Anterior cingulate cortex (tissue), 58 donors: ENCODE results near the gene ZMYM5.
"Not testable (repeated sequence)": the region's sequence is repeated elsewhere in the genome, so short reads cannot be mapped to it uniquely, and the experiment has no call there.

ENCODE experiments used
- DNase-seq, 58 donors: peaks; one replicate each; lab custom pipeline; 2025; lab: John Stamatoyannopoulos, UW

The ZMYM5 gene

DNA sequence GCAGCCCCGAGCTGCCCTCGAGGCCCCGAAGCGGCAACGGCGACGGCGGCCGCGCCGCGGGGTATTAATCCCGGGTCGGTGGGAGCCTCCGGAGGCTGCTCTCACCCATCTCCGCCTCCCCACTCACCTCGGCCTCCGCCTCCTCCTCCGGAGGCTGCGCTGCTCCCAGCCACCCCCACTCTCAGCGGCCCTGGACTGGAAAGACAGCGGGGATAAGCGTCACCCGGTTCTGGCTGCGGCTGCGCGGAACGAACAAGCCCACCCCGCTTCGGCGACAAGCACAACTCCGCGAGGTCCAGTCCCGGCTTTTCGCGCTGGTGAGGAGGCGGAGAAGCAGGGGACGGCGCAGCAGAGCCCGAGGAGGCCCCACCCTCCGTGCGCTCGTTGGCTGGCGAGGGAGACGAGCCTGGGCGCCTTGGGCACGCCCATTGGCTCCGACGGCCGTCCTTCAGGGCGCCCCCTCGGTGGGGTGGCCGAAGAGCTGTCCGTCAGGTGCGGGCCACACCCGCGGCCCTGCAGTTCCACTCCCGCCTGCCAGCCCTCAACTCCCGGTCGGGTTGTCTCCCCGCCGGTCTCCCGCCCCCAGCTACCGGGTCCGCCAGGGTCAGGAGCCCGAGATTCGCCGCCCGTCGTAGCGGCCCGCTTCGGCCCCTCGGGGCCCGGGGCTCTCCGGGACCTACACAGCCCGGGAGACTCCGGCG lies at the start of gene ZMYM5:
TSS of gene ZMYM5 (minus strand) at position 327 of the 701 bp plus-strand sequence. CDS start 11,469 bp downstream, outside the sequence.
- DNase-seq = peak; percentile 80 to 100 (median 99)

DNA sequence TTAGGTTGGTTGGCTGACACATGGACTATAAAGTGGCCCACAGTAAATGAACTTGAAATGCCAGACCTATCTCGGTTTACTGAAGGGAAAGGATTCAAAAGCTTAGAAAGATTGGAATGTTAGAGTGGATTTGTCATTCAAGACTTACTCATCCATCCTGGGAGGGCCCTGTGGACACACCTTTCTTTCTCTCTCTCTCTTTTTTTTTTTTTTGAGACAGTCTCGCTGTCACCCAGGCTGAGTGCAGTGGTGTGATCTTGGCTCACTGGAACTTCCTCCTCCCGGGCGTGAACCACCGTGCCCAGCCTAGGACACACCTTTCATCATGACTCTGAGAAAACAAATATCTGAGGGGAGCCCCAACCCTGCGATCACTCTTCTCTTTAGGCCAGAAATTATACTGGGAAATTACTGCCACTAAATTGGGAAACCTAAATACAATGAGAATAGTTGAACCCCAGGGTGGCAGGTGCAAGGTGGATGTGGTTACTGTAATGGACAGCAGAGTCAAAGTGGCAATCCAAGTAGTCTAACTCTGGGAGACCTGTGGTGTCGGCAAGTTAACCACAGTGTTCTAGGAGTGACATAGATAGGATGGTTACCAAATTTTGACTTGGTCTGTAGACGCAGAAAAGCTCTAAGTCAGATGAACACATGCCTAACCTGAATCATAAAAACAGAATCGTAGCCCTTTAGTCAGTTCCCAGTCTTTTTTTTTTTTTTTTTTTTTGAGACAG lies 47.1 kb upstream of the ZMYM5 start:
- DNase-seq = no peak

DNA sequence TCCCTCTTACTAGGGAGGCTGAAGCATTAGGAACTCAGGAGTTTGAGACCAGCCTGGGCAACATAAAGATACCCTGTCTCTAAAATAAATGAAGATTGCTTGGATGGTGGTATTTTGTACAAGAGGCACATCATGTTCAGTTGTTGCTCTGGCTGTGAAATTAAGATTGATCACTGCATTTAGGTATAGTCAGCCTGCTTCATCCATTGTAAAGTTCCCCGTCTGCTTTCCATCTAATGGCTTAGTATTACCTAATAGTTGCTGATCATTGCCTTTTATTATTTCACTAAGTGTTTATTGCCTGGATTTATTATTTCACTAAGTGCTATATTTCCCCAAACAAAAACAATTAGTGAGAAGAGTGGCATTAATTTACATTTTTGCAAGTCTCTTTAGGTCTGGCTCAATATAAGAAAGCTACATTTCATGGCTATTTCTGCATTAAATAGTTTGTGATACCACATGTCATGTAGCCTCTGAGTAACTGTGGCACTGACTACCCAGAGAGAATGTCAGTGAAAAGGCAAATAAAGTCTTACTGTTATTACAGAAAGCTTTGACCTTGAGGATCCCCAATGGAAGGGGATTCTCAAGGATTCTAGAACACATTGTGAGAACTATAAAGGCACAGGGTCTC lies 45.0 kb upstream of the ZMYM5 start:
- no peak for DNase-seq

DNA sequence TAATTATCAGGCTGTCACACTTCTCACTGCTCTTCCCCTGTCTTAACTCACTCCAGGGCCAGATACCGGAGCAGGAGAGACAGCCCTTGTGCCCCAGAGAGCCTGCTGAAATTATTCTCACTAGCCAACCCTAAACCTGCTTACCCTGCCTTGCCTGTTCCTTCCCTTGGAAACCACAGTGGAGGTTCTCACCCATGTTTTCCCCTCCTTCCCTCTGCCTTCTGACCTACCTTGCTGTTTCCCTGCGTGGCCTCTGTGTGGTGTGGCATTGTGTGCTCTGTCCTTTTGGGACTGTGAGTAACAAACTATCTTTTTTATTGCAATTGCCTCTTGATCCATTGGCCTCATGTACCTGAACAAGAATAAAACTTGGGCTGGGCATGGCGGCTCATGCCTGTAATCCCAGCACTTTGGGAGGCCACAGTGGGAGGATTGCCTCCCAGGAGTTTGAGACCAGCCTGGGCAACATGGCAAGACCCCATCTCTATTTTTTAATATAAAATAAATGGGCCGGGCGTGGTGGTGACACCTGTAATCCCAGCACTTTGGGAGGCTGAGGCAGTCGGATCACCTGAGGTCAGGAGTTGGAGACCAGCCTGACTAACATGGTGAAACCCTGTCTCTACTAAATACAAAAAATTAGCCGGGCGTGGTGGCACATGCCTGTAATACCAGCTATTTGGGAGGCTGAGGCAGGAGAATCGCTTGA lies 42.2 kb upstream of the ZMYM5 start:
- not testable (repeated sequence) for DNase-seq

DNA sequence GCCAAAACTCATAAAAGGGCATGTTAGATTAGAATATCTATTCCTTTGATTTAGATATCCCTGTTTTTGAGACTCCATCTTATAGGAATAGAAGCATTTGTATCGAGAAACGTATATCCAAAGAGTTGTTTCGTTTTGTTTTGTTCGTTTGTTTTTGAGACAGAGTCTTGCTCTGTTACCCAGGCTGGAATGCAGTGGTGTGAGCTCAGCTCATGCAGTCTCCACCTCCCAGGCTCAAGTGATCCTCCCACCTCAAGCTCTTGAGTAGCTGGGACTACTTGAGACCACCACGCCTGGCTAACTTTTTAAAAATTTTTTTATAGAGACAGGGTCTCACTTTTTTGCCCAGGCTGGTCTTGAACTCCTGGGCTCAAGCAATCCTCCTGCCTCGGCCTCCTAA lies 26.6 kb upstream of the ZMYM5 start:
- DNase-seq = no peak

DNA sequence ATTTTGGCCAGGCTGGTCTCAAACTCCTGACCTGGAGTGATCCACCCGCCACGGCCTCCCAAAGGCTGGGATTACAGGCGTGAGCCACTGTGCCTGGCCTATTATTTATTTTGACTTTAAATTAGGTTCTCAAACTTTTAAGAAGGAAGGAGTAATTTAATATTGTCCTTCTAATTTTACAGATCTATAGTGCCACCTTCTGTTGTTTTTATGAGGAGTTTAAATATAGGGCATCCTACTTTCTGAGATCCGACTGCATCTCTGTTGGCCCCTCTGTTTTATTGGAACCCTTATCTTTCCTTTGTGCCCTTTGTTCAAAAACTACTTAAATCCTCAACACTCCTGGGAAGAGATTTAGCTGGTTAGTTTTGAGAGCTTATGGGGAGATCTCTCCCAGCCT lies 25.4 kb upstream of the ZMYM5 start:
- no peak for DNase-seq

DNA sequence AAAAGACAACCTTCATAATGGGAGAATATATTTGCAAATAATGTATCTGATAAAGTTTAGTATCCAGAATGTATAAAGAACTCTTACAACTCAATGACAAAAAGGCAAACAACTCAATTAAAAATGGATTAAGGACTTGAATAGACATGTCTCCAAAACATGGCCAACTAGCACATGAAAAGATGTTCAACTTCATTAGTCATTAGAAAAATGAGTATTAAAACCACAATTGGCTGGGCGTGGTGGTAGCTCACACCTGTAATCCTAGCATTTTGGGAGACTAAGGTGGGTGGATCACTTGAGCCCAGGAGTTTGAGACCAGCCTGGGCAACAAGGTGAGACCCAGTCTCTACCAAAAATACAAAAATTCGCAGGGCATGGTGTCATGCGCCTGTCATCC lies 18.8 kb upstream of the ZMYM5 start:
- DNase-seq = no peak

DNA sequence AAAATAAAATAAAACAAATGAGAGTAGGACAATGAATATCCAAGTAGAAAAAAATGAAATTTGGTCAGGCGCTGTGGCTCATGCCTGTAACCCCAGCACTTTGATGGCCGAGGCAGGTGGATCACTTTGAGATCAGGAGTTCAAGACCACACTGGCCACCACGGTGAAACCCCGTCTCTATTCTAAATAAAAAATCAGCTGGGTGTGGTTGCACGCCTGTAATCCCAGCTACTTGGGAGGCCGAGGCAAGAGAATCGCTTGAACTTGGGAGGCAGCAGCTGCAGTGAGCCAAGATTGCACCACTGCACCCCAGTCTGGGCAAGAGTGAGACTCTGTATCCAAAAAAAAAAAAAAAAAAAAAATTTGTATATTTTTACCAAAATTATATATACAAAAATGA lies 18.2 kb upstream of the ZMYM5 start:
- DNase-seq = no peak

DNA sequence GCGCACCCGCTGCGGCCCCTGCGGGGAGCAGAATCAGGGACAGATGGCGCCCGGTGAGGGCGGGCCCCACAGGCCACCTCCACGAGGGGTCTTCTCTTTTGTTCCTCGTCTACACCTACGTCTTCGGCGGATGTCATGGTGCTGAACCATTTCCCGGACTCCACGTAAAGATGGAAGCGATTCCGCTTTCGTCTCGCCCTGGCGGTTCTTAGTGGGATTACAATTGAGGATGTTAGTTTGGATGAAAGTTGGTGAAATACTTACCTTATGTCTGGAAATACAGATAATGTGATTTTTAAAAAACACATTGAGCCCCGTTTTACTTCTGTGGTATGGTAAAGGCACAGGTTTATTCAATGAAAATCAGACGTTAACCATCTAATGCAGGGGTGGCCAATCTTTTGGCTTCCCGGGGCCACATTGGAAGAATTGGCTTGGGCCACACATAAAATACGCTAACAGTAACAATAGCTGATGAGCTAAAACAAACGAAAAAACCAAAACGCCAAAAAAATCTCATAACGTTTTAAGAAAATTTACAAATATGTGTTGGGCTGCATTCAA lies 1.4 kb upstream of the ZMYM5 start:
- peak in 37 of 58 donors; percentile 14 to 74 (median 52) for DNase-seq

DNA sequence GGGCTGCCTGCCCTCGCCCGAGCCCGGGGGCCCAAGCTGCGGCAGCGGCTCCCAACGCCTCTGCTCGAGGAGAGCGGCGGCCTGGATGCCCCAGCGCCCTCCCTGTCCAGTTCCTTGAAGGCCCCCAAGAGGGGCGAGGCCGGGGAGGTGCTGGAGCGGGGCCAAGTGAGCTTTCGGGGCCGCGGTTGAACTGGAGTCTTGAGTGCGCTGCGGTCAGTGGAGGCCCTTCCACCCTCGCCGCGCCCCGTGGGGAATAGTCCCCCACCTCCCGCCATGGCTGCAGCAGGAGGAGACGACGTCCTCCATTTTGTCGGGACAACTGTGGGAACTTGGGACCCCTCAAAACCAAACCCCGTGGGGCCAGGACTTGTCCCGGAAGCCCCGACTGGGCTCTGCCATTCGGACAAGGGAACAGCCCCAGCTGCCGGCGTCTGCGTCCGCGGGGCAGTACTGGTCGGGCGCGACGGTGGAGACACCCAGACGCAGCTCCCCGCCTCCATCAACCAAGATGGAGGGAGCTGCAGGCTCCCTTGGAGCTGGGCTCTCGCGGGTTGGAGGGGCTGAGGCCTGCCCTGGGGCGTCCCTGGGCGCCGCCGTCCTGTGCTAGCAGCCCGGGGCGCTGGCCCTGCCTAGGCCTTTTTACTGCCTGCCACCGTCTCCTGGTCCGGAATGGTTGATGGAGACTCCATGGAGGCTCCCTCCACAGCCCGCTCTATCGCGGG lies 736 bp upstream of the ZMYM5 start:
- DNase-seq = peak in 55 of 58 donors; percentile 38 to 93 (median 75)

DNA sequence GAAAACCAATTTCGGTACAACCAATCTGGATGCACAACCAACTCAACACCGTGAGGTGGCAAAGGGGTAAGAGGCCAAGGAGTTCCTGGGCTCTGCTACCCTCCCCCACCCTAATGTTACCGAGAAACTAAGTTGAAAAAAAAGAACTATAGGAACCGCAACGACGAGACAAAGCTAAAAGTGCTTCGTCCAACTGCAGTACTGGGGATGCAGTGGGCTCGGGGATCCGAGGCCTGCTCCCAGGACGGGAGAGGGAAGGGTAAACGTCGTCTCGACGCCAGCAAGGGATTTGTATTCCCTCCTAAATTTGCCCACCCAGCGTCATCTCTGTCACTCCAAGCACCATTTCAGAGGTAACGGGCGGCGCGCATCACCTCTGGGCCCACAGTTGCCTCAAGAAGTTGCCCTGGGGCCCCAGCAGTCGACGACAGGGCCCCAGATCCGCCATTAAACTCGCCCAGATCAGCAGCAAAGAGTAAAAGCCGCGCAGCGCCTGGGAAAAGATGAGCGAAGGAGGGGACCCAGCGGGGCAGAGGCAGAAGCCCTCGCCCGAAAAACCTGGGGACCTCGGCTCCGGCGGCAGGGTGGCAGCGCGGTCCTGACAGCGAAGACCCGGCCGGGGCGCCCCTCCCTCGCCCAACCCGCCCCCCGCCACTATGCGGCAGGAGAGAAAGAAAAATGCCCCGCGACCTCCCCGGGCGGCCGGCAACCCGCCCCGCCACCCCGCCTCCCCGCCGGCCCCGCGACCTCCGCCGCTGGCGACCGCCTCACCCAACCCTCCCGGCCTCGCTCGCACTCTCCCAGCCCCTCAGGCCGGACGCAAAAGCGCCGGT lies 752 bp downstream of the ZMYM5 start:
- peak in 43 of 58 donors; percentile 16 to 69 (median 51) for DNase-seq

DNA sequence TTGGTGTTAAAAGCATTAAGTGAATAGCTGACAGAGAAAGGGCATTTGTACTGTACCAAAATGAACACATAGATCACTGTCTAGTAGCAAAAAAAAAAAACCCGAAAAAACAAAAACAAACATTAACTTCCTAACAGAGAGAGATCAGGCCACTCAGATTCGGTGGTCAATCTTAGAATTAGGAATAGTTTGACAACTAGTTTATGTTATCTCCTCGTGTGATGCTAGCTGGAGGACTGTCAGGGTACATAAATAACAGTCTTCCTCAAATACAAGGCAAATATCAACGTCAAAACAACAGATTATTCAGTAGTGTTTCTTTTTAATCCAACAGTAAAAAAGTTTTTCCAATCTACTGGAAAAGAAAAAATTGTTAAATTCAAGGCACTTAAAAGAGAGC lies 1.7 kb downstream of the ZMYM5 start:
- no peak for DNase-seq

DNA sequence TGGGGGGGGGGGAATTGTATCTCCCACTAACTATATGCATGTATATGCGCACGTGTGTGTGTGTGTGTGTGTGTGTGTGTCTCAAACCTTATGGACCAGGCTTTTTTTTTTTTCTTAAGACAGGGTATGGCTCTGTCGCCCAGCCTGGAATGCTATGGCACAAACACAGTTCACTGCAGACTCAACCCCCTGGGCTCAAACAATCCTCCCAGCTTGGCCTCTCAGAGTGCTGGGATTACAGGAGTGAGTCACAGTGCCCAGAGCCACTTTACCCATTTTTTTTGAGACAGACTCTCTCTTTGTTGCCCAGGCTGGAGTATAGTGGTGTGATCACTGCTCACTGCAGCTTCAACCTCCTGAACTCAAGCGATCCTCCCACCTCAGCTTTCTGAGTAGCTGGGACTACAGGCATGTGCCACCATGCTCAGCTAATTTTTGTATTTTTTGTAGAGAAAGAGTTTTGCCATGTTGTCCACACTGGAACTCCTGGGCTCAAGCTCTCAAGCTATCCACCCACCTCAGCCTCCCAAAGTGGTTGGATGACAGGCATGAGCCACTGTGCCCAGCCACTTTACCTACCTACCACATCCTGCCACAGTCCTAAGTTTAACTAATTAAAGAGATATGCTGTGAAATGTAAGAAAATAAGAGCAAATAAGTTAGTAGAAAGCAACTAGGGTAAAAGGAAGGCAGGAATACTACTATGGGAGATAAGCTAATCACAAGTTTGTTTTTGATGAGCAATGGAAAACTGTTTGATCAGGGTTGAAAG lies 2.4 kb downstream of the ZMYM5 start:
- peak in 6 of 58 donors; percentile 1 to 34 (median 18) for DNase-seq

DNA sequence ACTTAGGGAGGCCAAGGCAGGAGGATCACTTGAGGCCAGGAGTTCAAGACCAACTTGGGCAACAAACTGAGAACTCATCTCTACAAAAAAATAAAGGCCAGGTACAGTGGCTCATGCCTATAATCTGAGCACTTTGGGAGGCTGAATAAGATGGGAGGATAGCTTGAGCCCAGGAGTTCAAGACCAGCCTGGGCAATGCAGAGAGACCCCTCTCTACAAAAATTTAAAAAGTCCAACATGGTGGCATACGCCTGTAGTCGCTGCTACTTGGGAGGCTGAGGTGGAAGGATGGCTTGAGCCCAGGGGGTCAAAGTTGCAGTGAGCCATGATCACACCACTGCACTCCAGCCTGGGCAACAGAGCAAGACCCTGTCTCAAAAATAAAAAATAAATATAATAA lies 5.8 kb downstream of the ZMYM5 start:
- DNase-seq = not testable (repeated sequence)

DNA sequence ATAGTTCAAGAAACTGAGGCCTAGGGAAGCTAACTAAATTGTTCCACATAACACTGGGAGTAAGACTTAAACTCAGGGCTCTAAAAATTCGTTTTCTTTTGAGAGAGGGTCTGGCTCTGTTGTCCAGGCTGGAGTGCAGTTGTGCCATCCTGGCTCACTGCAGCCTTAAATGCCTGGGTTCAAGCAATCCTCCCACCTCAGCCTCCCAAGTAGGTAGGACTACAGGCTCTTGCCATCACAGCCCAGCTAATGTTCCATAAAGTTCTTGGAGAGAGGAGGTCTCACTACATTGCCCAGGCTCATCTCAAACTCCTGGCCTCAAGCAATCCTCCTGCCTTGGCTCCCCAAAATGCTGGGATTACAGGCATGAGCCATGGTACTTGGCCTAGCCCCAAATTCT lies 10.7 kb downstream of the ZMYM5 start:
- no peak for DNase-seq

DNA sequence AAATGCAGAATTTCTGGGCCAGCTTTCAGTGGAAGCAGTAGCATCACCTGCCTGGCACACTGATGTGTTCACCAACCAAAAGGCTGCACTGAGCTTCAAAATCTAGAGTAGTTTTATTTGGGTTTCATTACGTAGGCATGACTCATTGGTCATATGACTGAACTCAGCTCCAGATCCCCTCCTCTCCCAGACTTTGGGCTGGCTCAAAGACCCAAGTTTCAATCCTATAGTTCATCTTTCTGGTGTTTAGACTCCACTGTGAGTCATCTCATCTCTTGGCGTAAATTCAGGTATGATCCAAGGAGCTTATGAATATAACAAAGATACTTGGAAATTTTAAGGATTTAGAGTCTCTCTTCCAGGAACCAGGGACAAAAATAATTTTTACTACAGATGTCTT lies 17.7 kb downstream of the ZMYM5 start:
- peak in 5 of 58 donors; percentile 2 to 34 (median 11) for DNase-seq

DNA sequence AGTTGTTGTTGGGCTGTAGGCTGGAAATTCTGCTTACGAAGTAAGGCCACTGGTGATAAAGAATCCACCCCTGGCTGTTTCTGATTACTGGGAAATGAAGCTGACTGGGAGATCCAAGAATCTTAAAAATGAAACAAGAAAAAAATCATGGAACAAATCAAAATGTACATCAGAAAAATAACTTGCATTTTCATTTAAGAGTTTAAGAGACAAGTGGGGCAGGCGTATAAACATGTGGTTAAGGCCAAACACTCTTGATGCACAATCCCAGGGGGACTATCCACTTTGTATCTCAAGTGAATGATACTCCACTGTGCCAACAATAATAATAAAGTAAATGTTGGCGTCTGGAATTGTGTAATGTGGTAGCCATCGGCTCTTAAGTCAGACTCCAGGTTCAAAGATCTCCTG lies 24.6 kb downstream of the ZMYM5 start:
- DNase-seq = no peak

DNA sequence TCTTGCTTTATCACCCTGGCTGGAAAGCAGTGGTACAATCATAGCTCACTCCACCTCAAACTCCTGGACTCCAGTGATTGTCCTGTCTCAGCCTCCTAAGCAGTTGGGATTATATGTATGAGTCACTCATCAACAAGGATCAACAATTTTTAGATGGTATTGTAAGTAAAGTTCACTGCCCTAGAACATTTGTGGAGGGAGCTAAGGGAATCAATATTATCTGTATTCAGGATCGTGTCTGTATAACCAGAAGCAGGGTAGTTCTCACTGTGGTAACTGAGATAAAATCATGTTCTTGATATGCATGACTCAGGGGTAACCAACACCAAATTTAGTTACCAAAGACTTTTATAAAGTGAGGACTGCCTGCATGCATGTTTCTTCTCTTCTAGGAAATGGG lies 27.0 kb downstream of the ZMYM5 start:
- no peak for DNase-seq
